Smooth muscle cell (in vitro differentiated cells): ENCODE data around the gene DNMT3B. TPM values are rescaled to one million over a fixed set of nuclear protein-coding genes. Genes with fewer than 3 reads are reported as not detected.
A peak's percentile ranks its signal among the peaks of the same experiment; 100 is the strongest.

ENCODE experiments used
- DNase-seq: peaks from one replicate; lab custom pipeline; 2025; ENCODE audit not compliant: unreplicated experiment; lab: John Stamatoyannopoulos, UW
- H2AFZ ChIP-seq: fragments of 200-600 bp; sonication (generic); 2 replicates; pipeline ENCODE4 v1.6.0; 2016; ENCODE audit warnings: antibody characterized with exemption, low read depth, mild to moderate bottlenecking
- H3F3A ChIP-seq: fragments of 200-600 bp; sonication (generic); 2 replicates; pipeline ENCODE4 v1.6.0; 2017; ENCODE audit warnings: antibody characterized with exemption, low read depth
- H3K27ac ChIP-seq: fragments of 200-600 bp; sonication (generic); 2 replicates; pipeline ENCODE4 v1.5.1; 2016; ENCODE audit warnings: low read depth, mild to moderate bottlenecking
- H3K27me3 ChIP-seq: fragments of 200-600 bp; sonication (generic); 2 replicates; pipeline ENCODE4 v1.6.1; 2016; ENCODE audit warnings: low read depth, mild to moderate bottlenecking
- H3K36me3 ChIP-seq: fragments of 200-600 bp; sonication (generic); 2 replicates; pipeline ENCODE4 v1.5.1; 2016; ENCODE audit warnings: low read depth
- H3K4me1 ChIP-seq: fragments of 200-600 bp; sonication (generic); 2 replicates; pipeline ENCODE4 v1.5.1; 2016; ENCODE audit warnings: low read depth
- H3K4me2 ChIP-seq: fragments of 200-600 bp; sonication (generic); 2 replicates; pipeline ENCODE4 v1.6.0; 2016; ENCODE audit warnings: mild to moderate bottlenecking
- H3K4me3 ChIP-seq: fragments of 200-600 bp; sonication (generic); 2 replicates; pipeline ENCODE4 v1.5.1; 2016; ENCODE audit warnings: mild to moderate bottlenecking
- H3K79me2 ChIP-seq: fragments of 200-600 bp; sonication (generic); 2 replicates; pipeline ENCODE4 v1.6.0; 2016; ENCODE audit warnings: low read depth, mild to moderate bottlenecking
- H3K9ac ChIP-seq: fragments of 200-600 bp; sonication (generic); 2 replicates; pipeline ENCODE4 v1.6.0; 2016; ENCODE audit warnings: low read depth
- H3K9me3 ChIP-seq: fragments of 200-600 bp; sonication (generic); replicated peaks from 2 replicates; pipeline ENCODE4 v1.5.1; 2016; ENCODE audit warnings: low read depth
- H4K20me1 ChIP-seq: fragments of 200-600 bp; sonication (generic); 2 replicates; pipeline ENCODE4 v1.6.0; 2016; ENCODE audit warnings: low read depth
- CTCF ChIP-seq: fragments of 200-600 bp; sonication (generic); IDR thresholded peaks from 2 replicates; pipeline ENCODE4 v1.5.1; 2017; ENCODE audit warnings: borderline replicate concordance, mild to moderate bottlenecking, antibody characterized with exemption; ENCODE audit not compliant: insufficient read depth, poor library complexity, severe bottlenecking
- WGBS: methylation state at CpG from one replicate; pipeline ENCODE4 v1.1.7; 2016; ENCODE audit warnings: low lambda C conversion rate; 5-methylcytosine and 5-hydroxymethylcytosine counted together
- polyA plus RNA-seq: library from polyadenylated mRNA; unstranded; fragments of >200 nt; fragmentation: Nextera tagmentation; extraction: Ambion mirVana; gene quantifications from 2 replicates; pipeline ENCODE4 v1.2.1, GENCODE V29; 2016
- total RNA-seq: library from RNA; depleted of rRNA; stranded (reverse); fragments of >200 nt; gene quantifications from 2 replicates; pipeline ENCODE4 v1.2.3, GENCODE V29; 2014

Gene DNMT3B
- total and polyA plus RNA-seq, 2 experiments from 2014 or later = 0.79 to 2.9 TPM

GRCh38 chr20:32804817-32805216, 42.6 kb downstream of the DNMT3B start:
- WGBS = 83% methylated on average over 3 of the region's 3 CpGs
- no peak for DNase-seq
- H3K9ac ChIP-seq = no peak overlapping the region
- no peaks in the 10 kb centered on the region for H3F3A ChIP-seq
- no peaks in the 10 kb centered on the region for H3K27me3 ChIP-seq
- no peak overlapping the region for H3K4me3 ChIP-seq
- H4K20me1 ChIP-seq = no peaks in the 10 kb centered on the region
- H3K9me3 ChIP-seq = no peaks in the 10 kb centered on the region
- H3K4me2 ChIP-seq = no peak overlapping the region
- no peak overlapping the region for H2AFZ ChIP-seq
- H3K27ac ChIP-seq = no peak overlapping the region
- no peaks in the 10 kb centered on the region for H3K79me2 ChIP-seq
- no peak for TF ChIP-seq CTCF
- peaks cover 8% of the 10 kb centered on the region for H3K4me1 ChIP-seq
- H3K36me3 ChIP-seq = no peaks in the 10 kb centered on the region

- 96% methylated on average over 8 of the region's 8 CpGs for WGBS
- Histone ChIP-seq H3F3A (no peaks in the 10 kb centered on the region), H3K9me3 (no peaks in the 10 kb centered on the region), H3K79me2 (no peaks in the 10 kb centered on the region), H3K9ac (peak overlapping the region; percentile 32), H2AFZ (no peak overlapping the region), H4K20me1 (no peaks in the 10 kb centered on the region), H3K27ac (peak overlapping the region; percentile 50), H3K4me1 (peaks cover 8% of the 10 kb centered on the region), H3K4me3 (no peak overlapping the region), H3K4me2 (no peak overlapping the region), H3K36me3 (no peaks in the 10 kb centered on the region), H3K27me3 (no peaks in the 10 kb centered on the region)
- no peak for TF ChIP-seq CTCF
- DNase-seq = no peak
Measured at GRCh38 chr20:32805721-32806120, 43.5 kb downstream of the DNMT3B start.

DNA sequence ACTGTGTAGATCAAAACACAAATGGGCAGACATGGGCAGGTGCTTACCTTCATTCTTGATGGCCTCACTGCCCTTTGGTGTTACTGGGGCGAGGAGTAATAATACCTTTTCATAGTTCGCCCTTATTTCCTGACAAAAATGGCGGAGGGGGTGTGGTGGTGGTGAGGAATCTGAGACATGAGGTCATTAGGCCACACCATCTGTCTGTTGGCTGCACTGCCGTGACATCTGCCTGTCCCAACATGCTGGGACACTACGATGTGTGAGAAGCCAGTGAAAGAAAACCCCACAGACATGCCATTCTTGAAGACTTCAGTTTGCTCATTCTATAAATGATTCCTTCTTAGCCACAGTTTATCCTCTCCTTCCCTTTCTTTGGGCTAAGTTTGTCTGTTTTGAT, 44.2 kb downstream of the DNMT3B start:
- Histone ChIP-seq H3K4me1 (peaks cover 8% of the 10 kb centered on the region), H3K4me3 (no peak overlapping the region), H3K9ac (peak overlapping the region; percentile 32), H3K79me2 (no peaks in the 10 kb centered on the region), H4K20me1 (no peaks in the 10 kb centered on the region), H3K27ac (peak overlapping the region; percentile 50), H2AFZ (no peak overlapping the region), H3K27me3 (no peaks in the 10 kb centered on the region), H3F3A (no peaks in the 10 kb centered on the region), H3K4me2 (no peak overlapping the region), H3K9me3 (no peaks in the 10 kb centered on the region), H3K36me3 (no peaks in the 10 kb centered on the region)
- no peak for TF ChIP-seq CTCF
- 89% methylated on average over 5 of the region's 5 CpGs for WGBS
- no peak for DNase-seq

GRCh38 chr20:32807706-32808105, 45.5 kb downstream of the DNMT3B start:
- TF ChIP-seq CTCF = no peak
- peaks cover 8% of the 10 kb centered on the region for H3K4me1 ChIP-seq
- DNase-seq = no peak
- no peaks in the 10 kb centered on the region for H3K9me3 ChIP-seq
- H3F3A ChIP-seq = no peaks in the 10 kb centered on the region
- no peak overlapping the region for H3K4me3 ChIP-seq
- no peaks in the 10 kb centered on the region for H3K27me3 ChIP-seq
- no peak overlapping the region for H3K4me2 ChIP-seq
- H3K79me2 ChIP-seq = no peaks in the 10 kb centered on the region
- no peaks in the 10 kb centered on the region for H4K20me1 ChIP-seq
- no peak overlapping the region for H3K27ac ChIP-seq
- no peaks in the 10 kb centered on the region for H3K36me3 ChIP-seq
- WGBS = 86% methylated on average over 9 of the region's 9 CpGs
- H3K9ac ChIP-seq = no peak overlapping the region
- H2AFZ ChIP-seq = no peak overlapping the region
